Heart left ventricle (tissue), 13 donors: ENCODE data around the gene DCAF17.
"Not testable (repeated sequence)": the region's sequence is repeated elsewhere in the genome, so short reads cannot be mapped to it uniquely, and the experiment has no call there.

ENCODE experiments used
- POLR2A ChIP-seq, 2 donors: fragments of 450-650 bp; IDR thresholded peaks; one replicate each; pipeline ENCODE4 v1.6.1; 2017; ENCODE audit warnings: antibody characterized with exemption in 2 of 2, mild to moderate bottlenecking in 2 of 2, moderate library complexity in 2 of 2
- TF ChIP-seq, protein P1 (sequence below), 12 donors: fragments of 200-600 bp; sonication (generic) in 4 of 12; IDR thresholded peaks; one replicate each; pipeline versions ENCODE4 v1.5.0 to v1.8.0; 2018 to 2022; ENCODE audit warnings: antibody characterized with exemption in 12 of 12, mild to moderate bottlenecking in 5 of 12
- donor health status: ischemic (EF 13 %, LVEDD 7.1; RV severe dilation, severe dysfunction).
- donor health status: DM: no; HTN: yes; CAD: no.
- donor health status: DM: no; HTN: no; CAD: no.
- donor health status: ischemic (EF 25% LVEDD 6.9; RV normal size, moderate dysfunction).
- donor health status: ischemic (EF 25% LVEDD 5.7; RV mildly dilated, moderate dysfunction).
- donor health status: ischemic (EF 35%, LVEDD 5.7; RV mildly dilated, moderate dysfunction).
- donor health status: nonischemic (EF 11% LVEDD 7.7; RV severe dilation, severe dysfunction).
- donor health status: DM: yes; HTN: yes; CAD: no.
- donor health status: PGD.
- donor health status: ischemic (EF 29% LVEDD 5.4; RV normal size, mild dysfunction).
- donor health status: nonischemic (EF 23%, LVEDD 6.1; RV moderate dilation, normal function).

DNA sequence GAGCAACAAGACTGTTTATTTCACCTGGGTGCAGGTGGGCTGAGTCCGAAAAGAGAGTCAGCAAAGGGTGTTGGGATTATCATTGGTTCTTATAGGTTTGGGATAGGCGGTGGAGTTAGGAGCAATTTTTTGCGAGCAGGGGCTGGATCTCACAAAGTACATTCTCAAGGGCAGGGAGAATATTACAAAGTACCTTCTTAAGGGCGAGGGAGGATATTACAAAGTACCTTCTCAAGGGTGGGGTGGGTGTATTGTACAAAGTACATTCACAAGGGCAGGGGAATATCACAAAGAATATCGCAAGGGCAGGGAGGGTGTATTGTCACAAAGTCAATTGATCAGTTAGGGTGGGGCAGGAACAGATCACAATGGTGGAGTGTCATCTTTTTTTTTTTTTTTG is 63.6 kb downstream of the DCAF17 start:
- TF ChIP-seq, protein P1, sequence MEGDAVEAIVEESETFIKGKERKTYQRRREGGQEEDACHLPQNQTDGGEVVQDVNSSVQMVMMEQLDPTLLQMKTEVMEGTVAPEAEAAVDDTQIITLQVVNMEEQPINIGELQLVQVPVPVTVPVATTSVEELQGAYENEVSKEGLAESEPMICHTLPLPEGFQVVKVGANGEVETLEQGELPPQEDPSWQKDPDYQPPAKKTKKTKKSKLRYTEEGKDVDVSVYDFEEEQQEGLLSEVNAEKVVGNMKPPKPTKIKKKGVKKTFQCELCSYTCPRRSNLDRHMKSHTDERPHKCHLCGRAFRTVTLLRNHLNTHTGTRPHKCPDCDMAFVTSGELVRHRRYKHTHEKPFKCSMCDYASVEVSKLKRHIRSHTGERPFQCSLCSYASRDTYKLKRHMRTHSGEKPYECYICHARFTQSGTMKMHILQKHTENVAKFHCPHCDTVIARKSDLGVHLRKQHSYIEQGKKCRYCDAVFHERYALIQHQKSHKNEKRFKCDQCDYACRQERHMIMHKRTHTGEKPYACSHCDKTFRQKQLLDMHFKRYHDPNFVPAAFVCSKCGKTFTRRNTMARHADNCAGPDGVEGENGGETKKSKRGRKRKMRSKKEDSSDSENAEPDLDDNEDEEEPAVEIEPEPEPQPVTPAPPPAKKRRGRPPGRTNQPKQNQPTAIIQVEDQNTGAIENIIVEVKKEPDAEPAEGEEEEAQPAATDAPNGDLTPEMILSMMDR (IDR thresholded peaks at IDR 0.05): not testable (repeated sequence)
- not testable (repeated sequence) for TF ChIP-seq POLR2A (IDR thresholded peaks at IDR 0.05)
